Measurements from ENCODE around the gene LRBA. TPM values are rescaled to one million over a fixed set of nuclear protein-coding genes. Genes with fewer than 3 reads are reported as not detected.

Gene LRBA
- total RNA-seq, 4 donors from 2014 or later, result 13.3 to 21.2 (median 20.1) TPM

GRCh38 chr4:150854600-150854999 lies 160.5 kb downstream of the LRBA start:
- H3K4me3 ChIP-seq, result no peak overlapping the region
- intact Hi-C loops (cut with DNase I), result no loop called here
- H3K9me3 ChIP-seq, result no peaks in the 10 kb centered on the region
- peaks cover 0 to 19% (median 8%) of the 10 kb centered on the region in 4 donors for H3K36me3 ChIP-seq
- WGBS, result 95% methylated on average over 4 of the region's 4 CpGs
- H3K4me1 ChIP-seq, result no peaks in the 10 kb centered on the region
- H3K27ac ChIP-seq (replicated peaks in 1 of 4), result no peak overlapping the region
- DNase-seq (ENCODE audit: extremely low spot score), result no peak
- TF ChIP-seq POLR2A (IDR thresholded peaks at IDR 0.05; ENCODE audit: low read depth) (no peak), POLR2AphosphoS5 (IDR thresholded peaks at IDR 0.05) (no peak), EP300 (IDR thresholded peaks at IDR 0.05) (no peak), CTCF (IDR thresholded peaks at IDR 0.05) (no peak)
- H3K27me3 ChIP-seq, result no peaks in the 10 kb centered on the region

GRCh38 chr4:150853882-150854281 lies 161.2 kb downstream of the LRBA start:
- WGBS, result 96% methylated on average over 2 of the region's 2 CpGs
- Histone ChIP-seq H3K4me1 (no peaks in the 10 kb centered on the region), H3K27me3 (no peaks in the 10 kb centered on the region), H3K4me3 (no peak overlapping the region), H3K36me3 (peaks cover 0 to 19% (median 11%) of the 10 kb centered on the region in 4 donors), H3K27ac (replicated peaks in 1 of 4) (no peak overlapping the region), H3K9me3 (no peaks in the 10 kb centered on the region)
- TF ChIP-seq EP300 (IDR thresholded peaks at IDR 0.05) (no peak), POLR2AphosphoS5 (IDR thresholded peaks at IDR 0.05) (no peak), POLR2A (IDR thresholded peaks at IDR 0.05; ENCODE audit: low read depth) (no peak), CTCF (IDR thresholded peaks at IDR 0.05) (no peak)
- intact Hi-C loops (cut with DNase I), result no loop called here
- no peak for DNase-seq (ENCODE audit: extremely low spot score)

DNA sequence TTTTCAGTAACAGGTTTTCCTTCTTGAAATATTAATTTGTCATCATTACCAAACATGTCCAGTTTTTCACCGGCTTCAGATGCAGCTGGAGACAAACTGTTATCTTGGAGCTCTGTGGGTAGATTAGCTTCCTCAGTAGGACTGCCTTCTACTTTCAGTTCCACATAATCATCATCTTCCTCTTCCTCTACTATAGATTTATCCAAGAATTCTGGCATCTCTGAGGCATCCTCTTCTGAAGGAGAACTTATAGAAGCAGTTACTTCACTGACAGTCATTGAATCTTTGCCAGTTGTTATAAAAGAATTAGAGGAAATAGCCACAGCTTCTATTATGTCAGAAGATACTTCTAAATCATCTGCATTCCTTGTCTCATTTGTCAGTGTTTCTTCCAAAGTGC lies 162.9 kb downstream of the LRBA start:
- Histone ChIP-seq H3K9me3 (no peaks in the 10 kb centered on the region), H3K36me3 (peaks cover 0 to 28% (median 11%) of the 10 kb centered on the region in 4 donors), H3K4me3 (no peak overlapping the region), H3K27me3 (no peaks in the 10 kb centered on the region), H3K27ac (replicated peaks in 1 of 4) (no peak overlapping the region), H3K4me1 (no peaks in the 10 kb centered on the region)
- no peak for TF ChIP-seq EP300 (IDR thresholded peaks at IDR 0.05)
- no peak for TF ChIP-seq POLR2AphosphoS5 (IDR thresholded peaks at IDR 0.05)
- no peak for TF ChIP-seq POLR2A (IDR thresholded peaks at IDR 0.05; ENCODE audit: low read depth)
- no peak for TF ChIP-seq CTCF (IDR thresholded peaks at IDR 0.05)
- WGBS, result 79% methylated on average over 1 of the region's 1 CpG
- no peak for DNase-seq (ENCODE audit: extremely low spot score)
- intact Hi-C loops (cut with DNase I), result no loop called here

DNA sequence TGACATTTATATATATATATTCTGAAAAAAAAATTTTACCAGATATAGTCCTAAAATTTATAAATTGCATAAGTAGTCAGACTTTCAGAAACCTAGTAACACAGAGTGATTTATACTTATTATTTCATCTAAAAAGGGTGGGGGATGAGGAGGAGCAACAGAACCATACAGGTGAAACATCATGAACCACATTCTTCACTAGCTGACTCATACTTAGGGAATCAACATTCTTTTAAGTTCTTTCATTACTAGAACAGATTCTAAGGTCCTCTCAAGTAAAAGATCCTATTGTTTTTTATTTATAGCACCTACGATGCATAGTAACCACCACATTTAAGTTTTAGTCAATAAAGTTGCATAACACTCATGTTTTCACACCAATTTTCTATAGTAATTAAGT lies 166.1 kb downstream of the LRBA start:
- peaks cover 0 to 34% (median 16%) of the 10 kb centered on the region in 4 donors for H3K36me3 ChIP-seq
- 100% methylated on average over 1 of the region's 1 CpG for WGBS

More for the DNA sequence above, 166.1 kb downstream of the LRBA start:
- Histone ChIP-seq H3K27me3 (no peaks in the 10 kb centered on the region), H3K27ac (replicated peaks in 1 of 4) (no peak overlapping the region), H3K9me3 (no peaks in the 10 kb centered on the region), H3K4me1 (no peaks in the 10 kb centered on the region), H3K4me3 (no peak overlapping the region)
- TF ChIP-seq CTCF (IDR thresholded peaks at IDR 0.05), result no peak
- no peak for TF ChIP-seq POLR2AphosphoS5 (IDR thresholded peaks at IDR 0.05)
- TF ChIP-seq POLR2A (IDR thresholded peaks at IDR 0.05; ENCODE audit: low read depth), result no peak
- intact Hi-C loops (cut with DNase I), result no loop called here
- no peak for DNase-seq (ENCODE audit: extremely low spot score)
